Mononuclear cell (primary cell): ENCODE measurements around the gene YJEFN3. TPM values are rescaled to one million over a fixed set of nuclear protein-coding genes. Genes with fewer than 3 reads are reported as not detected.

Experiments used
- H3K27me3 ChIP-seq: 2 replicates; pipeline ENCODE4 v1.6.0; 2011; ENCODE audit warnings: low read length, control low read depth; ENCODE audit not compliant: insufficient read depth
- H3K4me1 ChIP-seq: 2 replicates; pipeline ENCODE4 v1.5.1; 2011; ENCODE audit warnings: mild to moderate bottlenecking, low read length, control low read depth; ENCODE audit not compliant: insufficient read depth
- H3K4me3 ChIP-seq: 2 replicates; pipeline ENCODE4 v1.5.1; 2011; ENCODE audit warnings: mild to moderate bottlenecking, low read length, moderate library complexity
- H3K9me3 ChIP-seq: 2 replicates; pipeline ENCODE4 v1.5.1; 2011; ENCODE audit warnings: low read depth, mild to moderate bottlenecking, control low read depth, low read length
- total RNA-seq: library from RNA; depleted of rRNA; stranded (reverse); fragments of >200 nt; gene quantifications from one replicate; pipeline ENCODE4 v1.2.3, GENCODE V29; 2012

Gene YJEFN3
- total RNA-seq, 1 donor = 0.10 TPM

DNA sequence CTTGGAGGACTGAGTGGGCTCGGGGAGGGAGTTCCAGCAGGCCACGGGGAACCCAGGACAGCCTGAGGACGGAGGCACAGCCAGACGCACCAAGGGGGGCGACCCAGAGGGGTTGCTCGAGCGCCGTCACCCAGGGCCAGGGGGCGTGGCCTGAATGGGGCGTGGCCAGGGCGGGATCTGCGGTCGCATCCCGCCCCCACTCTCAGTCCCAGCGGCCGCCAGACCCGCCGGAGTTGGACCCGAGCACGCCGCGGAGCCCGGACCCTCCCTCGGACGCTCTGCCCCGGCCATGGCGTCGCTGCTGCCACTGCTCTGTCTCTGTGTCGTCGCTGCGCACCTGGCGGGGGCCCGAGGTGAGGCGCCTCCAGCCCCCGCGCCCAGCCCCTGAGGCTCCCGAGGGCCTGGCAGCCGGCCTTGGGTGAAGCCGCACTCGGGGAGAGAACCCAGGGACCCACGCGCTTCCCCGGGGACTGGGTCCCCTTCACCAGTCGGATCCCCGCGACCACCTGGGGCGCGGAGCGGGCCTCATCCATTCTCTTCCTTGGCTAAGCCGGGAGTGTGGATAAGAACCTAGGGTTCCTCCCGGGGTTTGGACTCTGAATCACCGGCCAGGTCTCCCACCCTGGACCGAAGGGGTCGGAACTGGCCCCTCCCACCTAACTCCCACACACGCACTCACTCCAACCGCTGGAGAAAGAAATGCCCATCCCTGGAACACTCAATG lies 9.5 kb downstream of the YJEFN3 start, which contains the start of gene CILP2:
TSS of gene CILP2 (plus strand) at position 205 of the 724 bp plus-strand sequence. CDS start at position 290, 85 bp downstream.
- H3K4me1 ChIP-seq = peaks cover 31% of the 10 kb centered on the region
- no peak within 1 kb of the TSS for H3K4me3 ChIP-seq

GRCh38 chr19:19538785-19539166 lies 10.1 kb downstream of the YJEFN3 start:
- peaks cover 31% of the 10 kb centered on the region for H3K4me1 ChIP-seq
- H3K27me3 ChIP-seq = peaks cover 16% of the 10 kb centered on the region
- no peak overlapping the region for H3K4me3 ChIP-seq
- no peaks in the 10 kb centered on the region for H3K9me3 ChIP-seq

More for the DNA sequence above, 9.5 kb downstream of the YJEFN3 start, which contains the start of gene CILP2:
- H3K9me3 ChIP-seq = no peaks in the 10 kb centered on the region
- H3K27me3 ChIP-seq = peaks cover 16% of the 10 kb centered on the region

- H3K9me3 ChIP-seq = no peaks in the 10 kb centered on the region
- peaks cover 31% of the 10 kb centered on the region for H3K4me1 ChIP-seq
- H3K27me3 ChIP-seq = peaks cover 16% of the 10 kb centered on the region
- no peak overlapping the region for H3K4me3 ChIP-seq
These were observed 11.0 kb downstream of the YJEFN3 start for GRCh38 chr19:19539698-19540063.

DNA sequence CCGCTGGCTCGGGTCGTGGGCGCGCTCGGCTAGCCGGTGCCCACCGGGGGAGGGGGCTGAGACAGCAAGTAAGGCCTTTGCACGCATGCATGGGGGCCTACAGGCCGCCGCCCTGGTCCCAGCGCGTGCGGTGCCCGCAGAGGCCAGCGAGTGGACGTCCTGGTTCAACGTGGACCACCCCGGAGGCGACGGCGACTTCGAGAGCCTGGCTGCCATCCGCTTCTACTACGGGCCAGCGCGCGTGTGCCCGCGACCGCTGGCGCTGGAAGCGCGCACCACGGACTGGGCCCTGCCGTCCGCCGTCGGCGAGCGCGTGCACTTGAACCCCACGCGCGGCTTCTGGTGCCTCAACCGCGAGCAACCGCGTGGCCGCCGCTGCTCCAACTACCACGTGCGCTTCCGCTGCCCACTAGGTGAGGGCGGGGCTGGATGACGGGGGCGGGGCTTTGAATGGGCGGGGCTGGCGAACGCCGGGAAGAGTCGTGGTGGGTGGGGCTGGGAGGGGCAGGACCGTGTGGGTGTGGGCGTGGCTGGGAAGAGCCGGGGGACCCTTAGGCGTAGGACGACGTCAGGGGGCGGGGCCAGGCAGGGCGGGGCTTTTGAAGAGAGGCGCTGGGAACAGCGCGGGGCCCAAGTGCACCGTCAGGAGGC lies 11.5 kb downstream of the YJEFN3 start:
- Histone ChIP-seq H3K27me3 (peaks cover 16% of the 10 kb centered on the region), H3K9me3 (no peaks in the 10 kb centered on the region), H3K4me3 (no peak overlapping the region), H3K4me1 (peaks cover 31% of the 10 kb centered on the region)

- H3K4me3 ChIP-seq = peak overlapping the region; percentile 6
- H3K27me3 ChIP-seq = peaks cover 16% of the 10 kb centered on the region
- peaks cover 31% of the 10 kb centered on the region for H3K4me1 ChIP-seq
- no peaks in the 10 kb centered on the region for H3K9me3 ChIP-seq
These were observed 12.2 kb downstream of the YJEFN3 start for GRCh38 chr19:19540715-19541515.

GRCh38 chr19:19541616-19542015 lies 12.9 kb downstream of the YJEFN3 start:
- Histone ChIP-seq H3K9me3 (no peaks in the 10 kb centered on the region), H3K4me3 (no peak overlapping the region), H3K4me1 (peaks cover 31% of the 10 kb centered on the region), H3K27me3 (peaks cover 16% of the 10 kb centered on the region)

GRCh38 chr19:19542507-19542906 lies 13.8 kb downstream of the YJEFN3 start:
- H3K4me1 ChIP-seq = peaks cover 31% of the 10 kb centered on the region
- H3K27me3 ChIP-seq = peaks cover 16% of the 10 kb centered on the region
- H3K9me3 ChIP-seq = no peaks in the 10 kb centered on the region
- H3K4me3 ChIP-seq = no peak overlapping the region

DNA sequence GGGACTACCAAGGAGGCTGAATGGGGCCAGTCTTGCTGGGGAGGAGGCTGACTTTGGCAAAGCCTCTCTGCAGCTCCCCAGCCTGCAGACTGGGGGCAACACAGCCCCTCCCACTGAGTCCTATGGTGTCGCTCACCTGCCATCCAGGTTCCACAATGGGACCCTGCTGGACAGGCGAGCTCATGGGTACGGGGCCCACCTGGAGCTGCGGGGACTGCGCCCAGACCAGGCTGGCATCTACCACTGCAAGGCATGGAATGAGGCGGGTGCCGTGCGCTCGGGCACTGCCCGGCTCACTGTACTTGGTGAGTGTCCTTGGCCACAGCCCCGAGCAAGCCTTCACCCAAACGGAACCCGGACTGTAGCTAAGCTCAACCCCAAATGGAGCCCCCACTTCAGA lies 14.4 kb downstream of the YJEFN3 start:
- Histone ChIP-seq H3K4me1 (peaks cover 28% of the 10 kb centered on the region), H3K4me3 (no peak overlapping the region), H3K9me3 (no peaks in the 10 kb centered on the region), H3K27me3 (peaks cover 15% of the 10 kb centered on the region)

DNA sequence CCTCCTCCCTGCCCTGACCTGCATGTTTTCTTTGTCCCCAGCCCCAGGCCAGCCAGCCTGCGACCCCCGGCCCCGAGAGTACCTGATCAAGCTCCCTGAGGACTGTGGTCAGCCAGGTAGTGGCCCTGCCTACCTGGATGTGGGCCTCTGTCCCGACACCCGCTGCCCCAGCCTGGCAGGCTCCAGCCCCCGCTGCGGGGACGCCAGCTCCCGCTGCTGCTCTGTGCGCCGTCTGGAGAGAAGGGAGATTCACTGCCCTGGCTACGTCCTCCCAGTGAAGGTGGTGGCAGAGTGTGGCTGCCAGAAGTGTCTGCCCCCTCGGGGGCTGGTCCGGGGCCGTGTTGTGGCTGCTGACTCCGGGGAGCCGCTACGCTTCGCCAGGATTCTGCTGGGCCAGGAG lies 14.9 kb downstream of the YJEFN3 start:
- H3K4me1 ChIP-seq = peaks cover 24% of the 10 kb centered on the region
- H3K9me3 ChIP-seq = no peaks in the 10 kb centered on the region
- H3K4me3 ChIP-seq = no peak overlapping the region
- peaks cover 10% of the 10 kb centered on the region for H3K27me3 ChIP-seq

- Histone ChIP-seq H3K4me1 (peaks cover 24% of the 10 kb centered on the region), H3K27me3 (peaks cover 7% of the 10 kb centered on the region), H3K9me3 (no peaks in the 10 kb centered on the region), H3K4me3 (no peak overlapping the region)
These were observed 15.7 kb downstream of the YJEFN3 start for GRCh38 chr19:19544257-19544953.

DNA sequence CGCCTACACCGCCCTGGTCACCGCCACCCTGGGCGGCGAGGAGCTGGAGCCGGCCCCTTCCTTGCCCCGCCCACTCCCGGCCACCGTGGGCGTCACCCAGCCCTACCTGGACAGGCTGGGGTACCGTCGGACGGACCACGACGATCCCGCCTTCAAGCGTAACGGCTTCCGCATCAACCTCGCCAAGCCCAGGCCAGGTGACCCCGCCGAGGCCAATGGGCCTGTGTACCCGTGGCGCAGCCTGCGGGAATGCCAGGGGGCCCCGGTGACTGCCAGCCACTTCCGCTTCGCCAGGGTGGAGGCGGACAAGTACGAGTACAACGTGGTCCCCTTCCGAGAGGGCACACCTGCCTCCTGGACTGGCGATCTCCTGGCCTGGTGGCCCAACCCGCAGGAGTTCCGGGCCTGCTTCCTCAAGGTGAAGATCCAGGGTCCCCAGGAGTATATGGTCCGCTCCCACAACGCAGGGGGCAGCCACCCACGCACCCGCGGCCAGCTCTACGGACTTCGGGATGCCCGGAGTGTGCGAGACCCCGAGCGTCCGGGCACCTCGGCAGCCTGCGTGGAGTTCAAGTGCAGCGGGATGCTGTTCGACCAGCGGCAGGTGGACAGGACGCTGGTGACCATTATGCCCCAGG lies 16.4 kb downstream of the YJEFN3 start:
- H3K9me3 ChIP-seq = no peaks in the 10 kb centered on the region
- no peak overlapping the region for H3K4me3 ChIP-seq
- peaks cover under 1% of the 10 kb centered on the region for H3K27me3 ChIP-seq
- H3K4me1 ChIP-seq = peaks cover 24% of the 10 kb centered on the region

GRCh38 chr19:19545707-19546106 lies 17.0 kb downstream of the YJEFN3 start:
- H3K4me1 ChIP-seq = peaks cover 21% of the 10 kb centered on the region
- H3K27me3 ChIP-seq = no peaks in the 10 kb centered on the region

DNA sequence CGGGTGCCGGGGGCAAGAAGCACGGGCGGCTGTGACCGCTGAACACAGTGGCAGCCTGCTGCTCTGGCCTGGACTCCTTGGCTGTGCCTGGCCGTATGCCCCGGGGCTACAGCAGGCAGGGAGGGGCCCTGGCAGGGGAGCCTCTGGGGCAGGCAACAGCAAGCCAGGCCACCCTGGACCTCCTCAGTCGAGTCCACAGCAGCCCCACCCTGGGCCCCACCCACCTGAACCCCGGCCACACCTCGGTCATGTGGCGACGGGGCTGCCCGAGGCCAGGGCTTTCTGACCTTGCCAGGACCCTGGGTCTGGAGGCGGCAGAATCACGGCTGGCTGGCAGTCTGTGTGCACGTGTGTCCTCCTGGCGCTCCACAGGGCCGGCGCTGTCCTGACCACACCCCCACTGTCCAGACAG lies 18.0 kb downstream of the YJEFN3 start:
- Histone ChIP-seq H3K27me3 (no peaks in the 10 kb centered on the region), H3K4me1 (peaks cover 11% of the 10 kb centered on the region), H3K9me3 (no peaks in the 10 kb centered on the region), H3K4me3 (no peak overlapping the region)

More at GRCh38 chr19:19545707-19546106, 17.0 kb downstream of the YJEFN3 start:
- Histone ChIP-seq H3K9me3 (no peaks in the 10 kb centered on the region), H3K4me3 (no peak overlapping the region)

- H3K4me3 ChIP-seq = no peak overlapping the region
- peaks cover under 1% of the 10 kb centered on the region for H3K4me1 ChIP-seq
- no peaks in the 10 kb centered on the region for H3K9me3 ChIP-seq
- no peaks in the 10 kb centered on the region for H3K27me3 ChIP-seq
These were observed 19.1 kb downstream of the YJEFN3 start for GRCh38 chr19:19547674-19548336.
